HepG2 (cell line): ENCODE results near the gene ZFTA. TPM values are rescaled to one million over a fixed set of nuclear protein-coding genes. Genes with fewer than 3 reads are reported as not detected.
A peak's percentile ranks its signal among the peaks of the same experiment; 100 is the strongest.

ENCODE experiments used
- CAMTA2 ChIP-seq: sonication (generic); formaldehyde crosslinking; IDR thresholded peaks from 2 replicates; pipeline ENCODE4 v1.4.0; 2020; ENCODE audit warnings: mild to moderate bottlenecking, missing genetic modification reagents, borderline replicate concordance
- CBFB ChIP-seq: sonication (generic); formaldehyde crosslinking; IDR thresholded peaks from 2 replicates; pipeline ENCODE4 v1.4.0; 2020; ENCODE audit warnings: missing genetic modification reagents
- CENPX ChIP-seq: sonication (generic); formaldehyde crosslinking; IDR thresholded peaks from 2 replicates; pipeline ENCODE4 v1.9.0; 2021; ENCODE audit warnings: mild to moderate bottlenecking, missing genetic modification reagents, moderate library complexity
- EHMT2 ChIP-seq: fragments of 200-600 bp; sonication (generic); IDR thresholded peaks from 2 replicates; pipeline ENCODE4 v1.7.0; 2017; ENCODE audit warnings: antibody characterized with exemption, low read depth, low read length, borderline replicate concordance
- GATAD1 ChIP-seq: IDR thresholded peaks from 2 replicates; pipeline ENCODE4 v1.6.1; 2016; ENCODE audit warnings: missing genetic modification reagents, missing compliant biosample characterization
- KDM1A ChIP-seq: IDR thresholded peaks from 2 replicates; pipeline ENCODE4 v1.6.1; 2016; ENCODE audit warnings: missing compliant biosample characterization
- KDM3A ChIP-seq: IDR thresholded peaks from 2 replicates; pipeline ENCODE4 v1.6.1; 2018; ENCODE audit warnings: low read depth, missing compliant biosample characterization
- KDM4B ChIP-seq: sonication (generic); formaldehyde crosslinking; IDR thresholded peaks from 2 replicates; pipeline ENCODE4 v1.4.0; 2020; ENCODE audit warnings: missing genetic modification reagents
- KDM5B ChIP-seq: sonication (generic); formaldehyde crosslinking; IDR thresholded peaks from 2 replicates; pipeline ENCODE4 v1.4.0; 2020; ENCODE audit warnings: missing genetic modification reagents, mild to moderate bottlenecking, borderline replicate concordance
- MEIS2 ChIP-seq: sonication (generic); formaldehyde crosslinking; IDR thresholded peaks from 2 replicates; pipeline ENCODE4 v1.9.0; 2021; ENCODE audit warnings: mild to moderate bottlenecking, missing genetic modification reagents
- NFRKB ChIP-seq: fragments of 450-650 bp; IDR thresholded peaks from 2 replicates; pipeline ENCODE4 v1.6.1; 2017
- POLR2A ChIP-seq, 2 experiments: IDR thresholded peaks; 2 replicates each; pipeline ENCODE4 v1.6.1; 2011; ENCODE audit warnings: low read depth in 2 of 2, low read length in 2 of 2, mild to moderate bottlenecking in 1 of 2, moderate library complexity in 1 of 2; ENCODE audit not compliant: insufficient read depth in 1 of 2
- TBX2 ChIP-seq: sonication (generic); formaldehyde crosslinking; IDR thresholded peaks from 2 replicates; pipeline ENCODE4 v1.5.0; 2020; ENCODE audit warnings: missing genetic modification reagents, mild to moderate bottlenecking, borderline replicate concordance
- ZNF234 ChIP-seq: sonication (generic); formaldehyde crosslinking; conservative IDR thresholded peaks from 2 replicates; pipeline ENCODE4 v1.5.1; 2020; ENCODE audit warnings: mild to moderate bottlenecking, missing genetic modification reagents
- ZNF30 ChIP-seq: sonication (generic); formaldehyde crosslinking; IDR thresholded peaks from 2 replicates; pipeline ENCODE4 v1.5.0; 2020; ENCODE audit warnings: mild to moderate bottlenecking, missing genetic modification reagents
- ZNF567 ChIP-seq: sonication (generic); formaldehyde crosslinking; IDR thresholded peaks from 2 replicates; pipeline ENCODE4 v1.8.1; 2023; ENCODE audit warnings: mild to moderate bottlenecking, missing genetic modification reagents, borderline replicate concordance
- ZNF616 ChIP-seq: sonication (generic); formaldehyde crosslinking; IDR thresholded peaks from 2 replicates; pipeline ENCODE4 v1.5.0; 2020; ENCODE audit warnings: low read depth, mild to moderate bottlenecking, missing genetic modification reagents
- ZNF652 ChIP-seq: IDR thresholded peaks from 2 replicates; pipeline ENCODE4 v1.6.1; 2016; ENCODE audit warnings: low read depth, borderline replicate concordance
- polyA plus RNA-seq, 8 experiments: library from polyadenylated mRNA; depleted of rRNA in 3 of 8; stranded (reverse) in 7 of 8; unstranded in 1 of 8; fragments of >200 nt; fragmentation: Illumina TruSeq in 4 of 8; extraction: Trizol in 4 of 8; gene quantifications; 2 replicates each; pipeline versions ENCODE4 v1.2.1 to v1.2.3, GENCODE V29; 2011 to 2016; ENCODE audit warnings: low read depth in 4 of 8, missing spikeins in 1 of 8, mixed read lengths in 1 of 8; ENCODE audit not compliant: insufficient read depth in 1 of 8
- total RNA-seq, 5 experiments: library from RNA; depleted of rRNA; stranded (reverse); fragments of >200 nt; fragmentation: Illumina TruSeq; extraction: Trizol; gene quantifications; 2 replicates each; pipeline ENCODE4 v1.2.3, GENCODE V29; 2016; ENCODE audit warnings: low read depth in 1 of 5
- TF ChIP-seq, protein P1 (sequence below): sonication (generic); formaldehyde crosslinking; IDR thresholded peaks from 2 replicates; pipeline ENCODE4 v1.8.0; 2022; ENCODE audit warnings: missing genetic modification reagents, low read depth, mild to moderate bottlenecking, borderline replicate concordance
- TF ChIP-seq, protein P2 (sequence below): sonication (generic); formaldehyde crosslinking; IDR thresholded peaks from 2 replicates; pipeline ENCODE4 v1.4.0; 2020; ENCODE audit warnings: missing genetic modification reagents
- TF ChIP-seq, protein P3 (sequence below): sonication (generic); formaldehyde crosslinking; IDR thresholded peaks from 2 replicates; pipeline ENCODE4 v1.4.0; 2020; ENCODE audit warnings: missing genetic modification reagents, borderline replicate concordance
- TF ChIP-seq, protein P4 (sequence below): sonication (generic); formaldehyde crosslinking; IDR thresholded peaks from 2 replicates; pipeline ENCODE4 v1.5.0; 2020; ENCODE audit warnings: mild to moderate bottlenecking, missing genetic modification reagents
- TF ChIP-seq, protein P5 (sequence below): sonication (generic); formaldehyde crosslinking; IDR thresholded peaks from 2 replicates; pipeline ENCODE4 v1.4.0; 2020; ENCODE audit warnings: mild to moderate bottlenecking, missing genetic modification reagents

Gene ZFTA
- total and polyA plus RNA-seq, 2 of the 13 experiments (the other 11 are each of a cell fraction or from before 2014, with no cell fraction given) = 3.9 to 10.4 TPM

DNA sequence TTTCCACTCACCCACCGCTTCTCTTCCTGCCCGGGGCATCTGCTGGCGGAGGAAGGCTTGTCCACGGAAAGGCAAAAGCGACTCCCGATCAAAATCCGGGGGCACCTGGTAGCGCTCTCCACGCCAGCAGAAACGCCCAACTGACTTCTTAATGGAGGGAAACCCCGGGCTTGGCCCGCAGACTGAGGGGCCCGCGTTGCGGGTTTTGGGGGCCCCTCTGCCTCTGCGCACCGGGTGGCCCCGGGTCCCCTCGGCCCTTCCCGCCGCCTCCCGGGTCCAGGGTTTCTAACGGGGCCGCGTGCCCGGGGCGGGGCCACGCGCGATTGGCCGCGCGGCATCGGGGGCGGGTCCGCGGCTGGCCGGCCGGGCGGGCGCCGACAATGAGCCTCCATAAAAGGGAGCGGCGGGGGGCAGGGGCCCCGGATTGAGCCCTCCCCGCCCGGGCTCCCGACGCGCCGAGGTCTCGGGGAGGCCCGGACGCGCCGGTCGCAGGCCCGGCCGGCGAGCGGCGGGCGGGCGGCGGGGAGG, 44.5 kb upstream of the ZFTA start, which contains the start of gene SPINDOC (continued):
- TF ChIP-seq, protein P1, sequence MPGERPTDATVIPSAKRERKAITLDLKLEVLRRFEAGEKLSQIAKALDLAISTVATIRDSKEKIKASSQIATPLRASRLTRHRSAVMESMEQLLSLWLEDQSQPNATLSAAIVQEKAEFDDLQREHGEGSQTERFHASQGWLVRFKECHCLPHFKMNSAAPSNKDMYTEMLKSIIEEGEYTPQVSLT = no peak
- peak; percentile 26; the same call in 1 of the 2 replicates for TF ChIP-seq TBX2
- TF ChIP-seq, protein P2, sequence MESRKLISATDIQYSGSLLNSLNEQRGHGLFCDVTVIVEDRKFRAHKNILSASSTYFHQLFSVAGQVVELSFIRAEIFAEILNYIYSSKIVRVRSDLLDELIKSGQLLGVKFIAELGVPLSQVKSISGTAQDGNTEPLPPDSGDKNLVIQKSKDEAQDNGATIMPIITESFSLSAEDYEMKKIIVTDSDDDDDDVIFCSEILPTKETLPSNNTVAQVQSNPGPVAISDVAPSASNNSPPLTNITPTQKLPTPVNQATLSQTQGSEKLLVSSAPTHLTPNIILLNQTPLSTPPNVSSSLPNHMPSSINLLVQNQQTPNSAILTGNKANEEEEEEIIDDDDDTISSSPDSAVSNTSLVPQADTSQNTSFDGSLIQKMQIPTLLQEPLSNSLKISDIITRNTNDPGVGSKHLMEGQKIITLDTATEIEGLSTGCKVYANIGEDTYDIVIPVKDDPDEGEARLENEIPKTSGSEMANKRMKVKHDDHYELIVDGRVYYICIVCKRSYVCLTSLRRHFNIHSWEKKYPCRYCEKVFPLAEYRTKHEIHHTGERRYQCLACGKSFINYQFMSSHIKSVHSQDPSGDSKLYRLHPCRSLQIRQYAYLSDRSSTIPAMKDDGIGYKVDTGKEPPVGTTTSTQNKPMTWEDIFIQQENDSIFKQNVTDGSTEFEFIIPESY (CRISPR knock-in tag) = no peak
- 0 out of 2 replicates have a peak, but pooled peaks have one; percentile 11 for TF ChIP-seq KDM5B
- TF ChIP-seq CBFB (CRISPR knock-in tag) = no peak
- TF ChIP-seq POLR2A (IDR thresholded peaks at IDR 0.05; ENCODE audit: insufficient read depth in 1 of 2, low read depth in 2 of 2, low read length in 2 of 2) = peak; percentile 35 to 69; a peak in 3 of 4 replicates
- TF ChIP-seq ZNF616 = no peak
- TF ChIP-seq EHMT2 = no peak
- TF ChIP-seq KDM4B (CRISPR knock-in tag) = no peak
- no peak for TF ChIP-seq KDM3A (CRISPR knock-in tag)
- no peak for TF ChIP-seq GATAD1 (CRISPR knock-in tag)
- TF ChIP-seq ZNF234 = no peak
- no peak for TF ChIP-seq CENPX
- TF ChIP-seq ZNF652 (CRISPR knock-in tag) = no peak
- TF ChIP-seq NFRKB = no peak
- TF ChIP-seq, protein P3, sequence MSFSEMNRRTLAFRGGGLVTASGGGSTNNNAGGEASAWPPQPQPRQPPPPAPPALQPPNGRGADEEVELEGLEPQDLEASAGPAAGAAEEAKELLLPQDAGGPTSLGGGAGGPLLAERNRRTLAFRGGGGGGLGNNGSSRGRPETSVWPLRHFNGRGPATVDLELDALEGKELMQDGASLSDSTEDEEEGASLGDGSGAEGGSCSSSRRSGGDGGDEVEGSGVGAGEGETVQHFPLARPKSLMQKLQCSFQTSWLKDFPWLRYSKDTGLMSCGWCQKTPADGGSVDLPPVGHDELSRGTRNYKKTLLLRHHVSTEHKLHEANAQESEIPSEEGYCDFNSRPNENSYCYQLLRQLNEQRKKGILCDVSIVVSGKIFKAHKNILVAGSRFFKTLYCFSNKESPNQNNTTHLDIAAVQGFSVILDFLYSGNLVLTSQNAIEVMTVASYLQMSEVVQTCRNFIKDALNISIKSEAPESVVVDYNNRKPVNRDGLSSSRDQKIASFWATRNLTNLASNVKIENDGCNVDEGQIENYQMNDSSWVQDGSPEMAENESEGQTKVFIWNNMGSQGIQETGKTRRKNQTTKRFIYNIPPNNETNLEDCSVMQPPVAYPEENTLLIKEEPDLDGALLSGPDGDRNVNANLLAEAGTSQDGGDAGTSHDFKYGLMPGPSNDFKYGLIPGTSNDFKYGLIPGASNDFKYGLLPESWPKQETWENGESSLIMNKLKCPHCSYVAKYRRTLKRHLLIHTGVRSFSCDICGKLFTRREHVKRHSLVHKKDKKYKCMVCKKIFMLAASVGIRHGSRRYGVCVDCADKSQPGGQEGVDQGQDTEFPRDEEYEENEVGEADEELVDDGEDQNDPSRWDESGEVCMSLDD (CRISPR knock-in tag) = peak; percentile 92
- TF ChIP-seq, protein P4, sequence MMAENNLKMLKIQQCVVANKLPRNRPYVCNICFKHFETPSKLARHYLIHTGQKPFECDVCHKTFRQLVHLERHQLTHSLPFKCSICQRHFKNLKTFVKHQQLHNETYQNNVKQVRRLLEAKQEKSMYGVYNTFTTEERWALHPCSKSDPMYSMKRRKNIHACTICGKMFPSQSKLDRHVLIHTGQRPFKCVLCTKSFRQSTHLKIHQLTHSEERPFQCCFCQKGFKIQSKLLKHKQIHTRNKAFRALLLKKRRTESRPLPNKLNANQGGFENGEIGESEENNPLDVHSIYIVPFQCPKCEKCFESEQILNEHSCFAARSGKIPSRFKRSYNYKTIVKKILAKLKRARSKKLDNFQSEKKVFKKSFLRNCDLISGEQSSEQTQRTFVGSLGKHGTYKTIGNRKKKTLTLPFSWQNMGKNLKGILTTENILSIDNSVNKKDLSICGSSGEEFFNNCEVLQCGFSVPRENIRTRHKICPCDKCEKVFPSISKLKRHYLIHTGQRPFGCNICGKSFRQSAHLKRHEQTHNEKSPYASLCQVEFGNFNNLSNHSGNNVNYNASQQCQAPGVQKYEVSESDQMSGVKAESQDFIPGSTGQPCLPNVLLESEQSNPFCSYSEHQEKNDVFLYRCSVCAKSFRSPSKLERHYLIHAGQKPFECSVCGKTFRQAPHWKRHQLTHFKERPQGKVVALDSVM (CRISPR knock-in tag) = no peak; the same call in 1 of the 2 replicates
- TF ChIP-seq, protein P5, sequence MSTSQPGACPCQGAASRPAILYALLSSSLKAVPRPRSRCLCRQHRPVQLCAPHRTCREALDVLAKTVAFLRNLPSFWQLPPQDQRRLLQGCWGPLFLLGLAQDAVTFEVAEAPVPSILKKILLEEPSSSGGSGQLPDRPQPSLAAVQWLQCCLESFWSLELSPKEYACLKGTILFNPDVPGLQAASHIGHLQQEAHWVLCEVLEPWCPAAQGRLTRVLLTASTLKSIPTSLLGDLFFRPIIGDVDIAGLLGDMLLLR (CRISPR knock-in tag) = no peak
- TF ChIP-seq ZNF30 (CRISPR knock-in tag) = no peak
- no peak for TF ChIP-seq KDM1A (CRISPR knock-in tag)
- no peak for TF ChIP-seq MEIS2 (CRISPR knock-in tag)
- TF ChIP-seq ZNF567 (CRISPR knock-in tag) = no peak
- TF ChIP-seq CAMTA2 (CRISPR knock-in tag) = no peak
